HCT116 (cell line): ENCODE measurements around the gene PRKD2. TPM values are rescaled to one million over a fixed set of nuclear protein-coding genes. Genes with fewer than 3 reads are reported as not detected.

Experiments used
- ATAC-seq: fragments of 200-7000 bp; cut with Tn5 transposase; 2 replicates; pipeline ENCODE4 v1.9.1; 2020; ENCODE audit warnings: mild to moderate bottlenecking, moderate library complexity
- BruUV-seq: library from RNA; stranded (reverse); fragments of 400-500 nt; replicated peaks from 2 replicates; lab custom pipeline; 2021; lab: Mats Ljungman, UMichigan
- CTCF ChIA-PET: fragments of 300-600 bp; sonication (Branson Sonifier 250); formaldehyde crosslinking; loops from one replicate; lab custom pipeline; 2021; ENCODE audit warnings: antibody characterized with exemption; lab: Charles Lee
- POLR2A ChIA-PET: fragments of 300-600, 350-600 bp; sonication (Branson Sonifier 250); formaldehyde crosslinking; loops from one replicate; lab custom pipeline; 2021; ENCODE audit warnings: antibody characterized with exemption; lab: Charles Lee
- RAD21 ChIA-PET, 2 experiments: fragments of 300-600 bp; sonication (Branson Sonifier 250); formaldehyde crosslinking; loops; one replicate each; lab custom pipeline; 2023; ENCODE audit warnings: low total read pairs in 2 of 2; ENCODE audit not compliant: uncharacterized antibody in 2 of 2, unreplicated experiment in 2 of 2, low non-redundant PET in 1 of 2; lab: Charles Lee
- DNase-seq: peaks from one replicate; pipeline ENCODE4 v3.0.0-alpha.2; 2010; ENCODE audit warnings: low read depth, low spot score
- H2AFZ ChIP-seq: fragments of 200-600 bp; shearing (Covaris generic), sonication (generic); 2 replicates; pipeline ENCODE4 v1.6.1; 2017; ENCODE audit warnings: low read depth, mixed run types, mixed read lengths, antibody characterized with exemption, low read length; ENCODE audit not compliant: poor library complexity, severe bottlenecking
- H3K27ac ChIP-seq: 2 replicates; pipeline ENCODE4 v1.5.1; 2012; ENCODE audit warnings: low read depth, low read length
- H3K27me3 ChIP-seq: fragments of 200-600 bp; sonication (generic); 2 replicates; pipeline ENCODE4 v1.6.1; 2016; ENCODE audit warnings: mixed run types, low read length, mixed read lengths; ENCODE audit not compliant: insufficient read depth
- H3K36me3 ChIP-seq, 2 experiments: fragments of 200-500 bp in 1 of 2; fragments of 200-600 bp in 1 of 2; sonication (Bioruptor generic) in 1 of 2; sonication (generic) in 1 of 2; 2 replicates each; pipeline versions ENCODE4 v1.5.1 to v1.6.1; 2014 to 2016; ENCODE audit warnings: low read length in 2 of 2, inconsistent platforms in 1 of 2, mixed read lengths in 1 of 2, mixed run types in 1 of 2; ENCODE audit not compliant: insufficient read depth in 2 of 2, control insufficient read depth in 1 of 2
- H3K4me1 ChIP-seq, 2 experiments: fragments of 200-600 bp in 1 of 2; sonication (generic) in 1 of 2; 2 replicates each; pipeline versions ENCODE4 v1.5.1 to v1.6.1; 2012 to 2017; ENCODE audit warnings: low read length in 2 of 2, inconsistent platforms in 1 of 2, mild to moderate bottlenecking in 1 of 2, mixed read lengths in 1 of 2, mixed run types in 1 of 2, moderate library complexity in 1 of 2; ENCODE audit not compliant: insufficient read depth in 2 of 2, control insufficient read depth in 1 of 2
- H3K4me2 ChIP-seq: fragments of 200-600 bp; sonication (generic); 2 replicates; pipeline ENCODE4 v1.6.1; 2017; ENCODE audit warnings: mixed run types, low read length, mixed read lengths
- H3K4me3 ChIP-seq, 2 experiments: fragments of 200-600 bp in 1 of 2; sonication (generic) in 1 of 2; replicated peaks in 1 of 2; 2 replicates each; pipeline ENCODE4 v1.5.1; 2011 to 2016; ENCODE audit warnings: low read length in 2 of 2, control low read depth in 1 of 2, low read depth in 1 of 2, mild to moderate bottlenecking in 1 of 2, mixed read lengths in 1 of 2, mixed run types in 1 of 2
- H3K79me2 ChIP-seq: fragments of 200-600 bp; sonication (generic); 2 replicates; pipeline ENCODE4 v1.6.1; 2017; ENCODE audit warnings: mild to moderate bottlenecking, mixed run types, low read length, moderate library complexity, mixed read lengths; ENCODE audit not compliant: insufficient read depth
- H3K9ac ChIP-seq: fragments of 200-600 bp; sonication (generic); 2 replicates; pipeline ENCODE4 v1.6.1; 2016; ENCODE audit warnings: low read length, mixed read lengths
- H3K9me2 ChIP-seq: fragments of 200-600 bp; sonication (generic), shearing (Covaris generic); 2 replicates; pipeline ENCODE4 v1.6.1; 2017; ENCODE audit warnings: mixed run types, mild to moderate bottlenecking, moderate library complexity; ENCODE audit not compliant: insufficient read depth
- H3K9me3 ChIP-seq, 2 experiments: fragments of 200-500 bp in 1 of 2; fragments of 200-600 bp in 1 of 2; sonication (Bioruptor generic) in 1 of 2; sonication (generic) in 1 of 2; 2 replicates each; pipeline ENCODE4 v1.6.1; 2014 to 2017; ENCODE audit warnings: low read length in 2 of 2, mixed read lengths in 2 of 2, inconsistent platforms in 1 of 2, low read depth in 1 of 2, mild to moderate bottlenecking in 1 of 2, mixed run types in 1 of 2, moderate library complexity in 1 of 2; ENCODE audit not compliant: control insufficient read depth in 1 of 2, insufficient read depth in 1 of 2
- H4K20me1 ChIP-seq: fragments of 200-600 bp; sonication (generic), shearing (Covaris generic); 2 replicates; pipeline ENCODE4 v1.6.1; 2017; ENCODE audit warnings: mixed run types, mild to moderate bottlenecking, moderate library complexity; ENCODE audit not compliant: insufficient read depth
- CEBPB ChIP-seq: IDR thresholded peaks from 2 replicates; pipeline ENCODE4 v1.6.1; 2012; ENCODE audit warnings: low read depth
- CTCF ChIP-seq, 3 experiments: fragments of 200-600 bp in 1 of 3; sonication (generic) in 1 of 3; IDR thresholded peaks in 2 of 3; conservative IDR thresholded peaks in 1 of 3; 2 replicates each; pipeline ENCODE4 v1.5.1; 2012 to 2017; ENCODE audit warnings: low read depth in 2 of 3, low read length in 2 of 3, antibody characterized with exemption in 1 of 3, borderline replicate concordance in 1 of 3, control low read depth in 1 of 3, mild to moderate bottlenecking in 1 of 3, mixed read lengths in 1 of 3, mixed run types in 1 of 3, moderate library complexity in 1 of 3; ENCODE audit not compliant: insufficient read depth in 1 of 3
- POLR2A ChIP-seq: IDR thresholded peaks from 2 replicates; pipeline ENCODE4 v1.7.0; 2011; ENCODE audit warnings: borderline replicate concordance; ENCODE audit not compliant: insufficient read depth, insufficient read length; ENCODE audit errors: extremely low read depth
- RAD21 ChIP-seq: IDR thresholded peaks from 2 replicates; pipeline ENCODE4 v1.6.1; 2012; ENCODE audit warnings: low read depth, mild to moderate bottlenecking
- YY1 ChIP-seq: IDR thresholded peaks from 2 replicates; pipeline ENCODE4 v1.6.1; 2011; ENCODE audit warnings: low read length, low read depth, moderate library complexity, mild to moderate bottlenecking; ENCODE audit not compliant: insufficient replicate concordance; ENCODE audit errors: extremely low read depth
- intact Hi-C: fragments of 100-400 bp; cut with micrococcal nuclease; formaldehyde crosslinking; loops from 2 replicates; pipeline ENCODE4 v1.10.0; 2022
- total RNA-seq: library from RNA; stranded (reverse); gene quantifications from one replicate; pipeline ENCODE4 v1.2.1, GENCODE V29; 2021; ENCODE audit not compliant: unreplicated experiment

The PRKD2 gene
- total RNA-seq, 1 experiment from 2014 or later = 73.5 TPM

GRCh38 chr19:46625731-46626130 is 91.2 kb downstream of the PRKD2 start:
- H3K9me2 ChIP-seq = no peaks in the 10 kb centered on the region
- 0 out of 2 replicates have a peak, but pooled peaks have one; percentile 10 for ATAC-seq

More at GRCh38 chr19:46625731-46626130, 91.2 kb downstream of the PRKD2 start:
- Histone ChIP-seq H3K79me2 (no peaks in the 10 kb centered on the region), H2AFZ (no peak overlapping the region), H3K4me3 (no peak overlapping the region), H3K4me1 (peaks cover 0 to 13% of the 10 kb centered on the region in 2 experiments; a peak in 3 of 4 replicates), H4K20me1 (no peaks in the 10 kb centered on the region), H3K9me3 (no peaks in the 10 kb centered on the region), H3K27ac (no peak overlapping the region), H3K9ac (no peak overlapping the region), H3K36me3 (no peaks in the 10 kb centered on the region), H3K4me2 (no peak overlapping the region), H3K27me3 (no peaks in the 10 kb centered on the region)
- BruUV-seq = no TSS peak
- no peak for TF ChIP-seq CEBPB
- no peak for TF ChIP-seq YY1
- TF ChIP-seq RAD21 = no peak
- TF ChIP-seq POLR2A = no peak
- TF ChIP-seq CTCF (IDR thresholded peaks at IDR 0.05 in 2 of 3, conservative IDR thresholded peaks at IDR 0.05 in 1 of 3; ENCODE audit: borderline replicate concordance in 1 of 3, insufficient read depth in 1 of 3, low read depth in 2 of 3, low read length in 2 of 3) = no peak
- RAD21 ChIA-PET = no interaction called here
- POLR2A ChIA-PET = no interaction called here
- intact Hi-C loops = no loop called here
- no peak for DNase-seq
- CTCF ChIA-PET = no interaction called here
